Hepatocyte (in vitro differentiated cells): ENCODE results near the gene KRT80.

Experiments
- CTCF ChIP-seq: fragments of 200-600 bp; sonication (generic); IDR thresholded peaks from 2 replicates; pipeline ENCODE4 v1.5.1; 2016; ENCODE audit warnings: antibody characterized with exemption, mild to moderate bottlenecking; ENCODE audit not compliant: poor library complexity
- EZH2 ChIP-seq: fragments of 200-600 bp; sonication (generic); IDR thresholded peaks from 2 replicates; pipeline ENCODE4 v1.6.1; 2016; ENCODE audit warnings: antibody characterized with exemption, mild to moderate bottlenecking, borderline replicate concordance

GRCh38 chr12:52232203-52232673 is 40.4 kb upstream of the KRT80 start:
- no peak for TF ChIP-seq CTCF
- TF ChIP-seq EZH2, result no peak
